Activated CD4-positive, alpha-beta T cell treated with anti-CD3 and anti-CD28 coated beads, Interleukin-2, amount 50 U/mL, for 16 hours (primary cell): ENCODE results near the gene MAP3K5.
"Not testable (repeated sequence)": the region's sequence is repeated elsewhere in the genome, so short reads cannot be mapped to it uniquely, and the experiment has no call there.

ENCODE experiments used
- DNase-seq: peaks from one replicate; pipeline ENCODE4 v3.0.0-alpha.2; 2020

MAP3K5 gene

GRCh38 chr6:136790411-136791295, 1.6 kb downstream of the MAP3K5 start:
- no peak for DNase-seq

- not testable (repeated sequence) for DNase-seq
These were observed 2.8 kb downstream of the MAP3K5 start for GRCh38 chr6:136789440-136789839.

DNA sequence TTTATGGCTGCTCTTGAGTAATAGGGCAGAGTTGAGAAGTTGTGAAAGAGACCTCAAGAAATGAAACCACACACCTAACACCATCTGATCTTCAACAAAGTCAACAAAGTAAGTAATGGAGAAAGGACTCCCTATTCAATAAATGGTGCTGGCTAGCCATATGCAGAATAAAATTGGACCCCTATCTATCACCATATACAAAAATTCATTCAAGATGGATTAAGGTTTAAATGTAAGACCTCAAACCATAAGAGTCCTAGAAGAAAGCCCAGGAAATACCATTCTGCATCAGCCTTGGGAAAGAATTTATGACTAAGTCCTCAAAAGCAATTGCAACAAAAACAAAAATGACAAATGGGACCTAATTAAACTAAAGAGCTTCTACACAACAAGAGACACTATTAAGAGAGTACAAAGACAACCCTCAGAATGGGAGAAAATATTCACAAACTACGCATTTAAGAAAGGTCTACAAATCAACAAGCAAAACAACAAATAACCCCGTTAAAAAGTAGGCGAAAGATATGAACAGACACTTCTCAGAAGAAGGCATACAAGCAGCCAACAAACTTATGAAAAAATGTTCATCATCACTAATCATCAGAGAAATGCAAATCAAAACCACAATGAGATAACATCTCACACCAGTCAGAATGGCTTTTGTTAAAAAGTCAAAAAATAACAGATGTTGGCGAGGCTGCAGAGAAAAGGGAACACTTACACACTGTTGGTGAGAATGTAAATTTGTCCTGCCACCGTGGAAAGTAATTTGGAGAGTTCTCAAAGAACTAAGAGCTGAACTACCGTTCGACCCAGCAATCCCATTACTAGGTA, 4.0 kb downstream of the MAP3K5 start:
- DNase-seq: peak; percentile 56

- no peak for DNase-seq
These were observed 4.6 kb downstream of the MAP3K5 start for GRCh38 chr6:136787726-136788068.

GRCh38 chr6:136786658-136787057, 5.6 kb downstream of the MAP3K5 start:
- no peak for DNase-seq

GRCh38 chr6:136784910-136785746, 7.1 kb downstream of the MAP3K5 start:
- DNase-seq: peak; percentile 61

GRCh38 chr6:136784271-136784664, 8.0 kb downstream of the MAP3K5 start:
- no peak for DNase-seq

DNA sequence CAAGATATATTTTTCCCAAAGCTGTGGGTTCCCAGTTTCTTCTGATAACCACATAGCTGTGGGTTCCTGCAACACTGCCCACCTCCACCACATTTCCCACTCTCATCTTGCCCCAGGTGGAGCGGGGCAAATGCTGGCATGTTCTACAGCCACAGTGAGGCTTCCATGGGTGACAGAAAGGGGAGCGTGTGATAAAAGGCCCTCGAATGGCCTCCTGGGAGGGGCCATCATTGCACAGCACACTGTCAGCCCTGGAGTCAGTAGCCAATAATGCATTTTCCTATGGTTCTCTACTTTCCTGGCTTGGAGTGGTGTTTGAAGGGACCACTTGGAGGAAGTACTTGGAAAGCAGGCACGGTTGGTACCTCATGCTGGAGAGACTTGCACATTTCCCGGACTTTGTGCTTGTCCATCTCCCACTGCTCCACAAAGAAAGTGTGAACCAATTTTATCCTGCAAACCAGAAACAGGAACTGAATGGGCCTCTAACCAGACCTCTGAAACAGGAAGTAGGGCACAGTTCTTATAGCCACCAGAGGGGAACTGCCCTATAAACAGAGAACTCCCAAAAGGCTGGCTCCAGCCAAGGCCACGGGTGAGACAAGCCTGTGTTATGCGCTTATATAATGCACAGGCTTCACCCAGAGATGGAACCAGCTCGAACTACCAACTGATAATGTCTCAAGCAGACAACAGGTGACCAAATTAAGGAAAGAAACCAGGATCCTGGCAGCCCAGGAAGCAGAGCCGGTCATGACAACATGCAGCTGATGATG, 8.6 kb downstream of the MAP3K5 start:
- DNase-seq: peak; percentile 36

DNA sequence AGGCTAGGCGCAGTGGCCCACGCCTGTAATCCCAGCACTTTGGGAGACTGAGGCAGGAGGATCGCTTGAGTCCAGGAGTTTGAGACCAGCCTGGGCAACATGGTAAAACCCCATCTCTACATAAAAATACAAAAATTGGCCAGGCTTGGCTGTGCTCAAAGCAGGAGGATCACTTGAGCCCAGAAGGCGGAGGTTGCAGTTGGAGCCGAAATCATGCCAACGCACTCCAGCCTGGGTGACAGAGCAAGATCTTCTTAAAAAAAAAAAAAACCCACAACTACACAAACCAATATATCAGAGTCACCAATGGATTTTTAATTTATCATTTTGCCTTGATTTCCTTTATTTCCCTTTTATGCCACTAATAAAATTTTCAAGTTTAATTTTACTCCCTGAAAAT, 9.3 kb downstream of the MAP3K5 start:
- DNase-seq: no peak

- peak; percentile 53 for DNase-seq
These were observed 10.1 kb downstream of the MAP3K5 start for GRCh38 chr6:136782021-136782770.

- DNase-seq: no peak
These were observed 11.3 kb downstream of the MAP3K5 start for GRCh38 chr6:136780972-136781371.

DNA sequence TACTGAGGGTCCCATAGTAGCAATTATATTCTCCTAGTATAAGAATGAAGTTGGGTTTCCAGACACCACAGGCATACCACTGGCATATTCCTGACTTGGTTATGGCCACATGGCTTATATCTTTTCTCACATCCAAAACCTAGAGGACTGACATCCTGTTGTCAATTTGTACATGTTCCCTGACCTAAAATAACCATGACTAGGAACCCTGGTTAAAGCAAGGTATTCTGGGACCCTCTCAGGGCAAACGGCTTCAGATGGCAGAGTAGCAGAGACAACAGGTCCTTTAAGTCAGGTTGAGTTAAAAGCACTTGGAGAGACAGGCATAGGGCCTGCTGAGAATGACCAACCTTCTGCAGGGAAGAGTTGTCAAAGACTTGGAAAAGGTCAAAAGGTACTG, 12.6 kb downstream of the MAP3K5 start:
- no peak for DNase-seq

DNA sequence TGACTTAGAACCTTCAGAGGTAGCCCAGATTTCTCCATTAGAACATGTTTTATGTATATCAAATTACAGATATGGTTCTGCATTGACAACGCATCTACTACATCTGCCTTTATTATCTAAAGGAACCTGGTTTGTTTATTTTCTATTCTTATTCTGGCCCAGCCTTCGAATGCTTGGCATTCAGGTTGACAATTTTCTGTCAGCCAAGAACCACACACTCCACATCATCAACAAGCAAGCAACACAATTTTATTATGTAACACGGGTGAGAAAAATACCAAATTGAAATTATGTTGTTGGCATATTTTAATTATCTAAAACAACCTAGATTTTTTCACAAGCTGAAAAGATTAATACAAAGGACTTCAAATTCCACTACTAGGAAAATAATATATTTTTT, 14.6 kb downstream of the MAP3K5 start:
- DNase-seq: no peak

DNA sequence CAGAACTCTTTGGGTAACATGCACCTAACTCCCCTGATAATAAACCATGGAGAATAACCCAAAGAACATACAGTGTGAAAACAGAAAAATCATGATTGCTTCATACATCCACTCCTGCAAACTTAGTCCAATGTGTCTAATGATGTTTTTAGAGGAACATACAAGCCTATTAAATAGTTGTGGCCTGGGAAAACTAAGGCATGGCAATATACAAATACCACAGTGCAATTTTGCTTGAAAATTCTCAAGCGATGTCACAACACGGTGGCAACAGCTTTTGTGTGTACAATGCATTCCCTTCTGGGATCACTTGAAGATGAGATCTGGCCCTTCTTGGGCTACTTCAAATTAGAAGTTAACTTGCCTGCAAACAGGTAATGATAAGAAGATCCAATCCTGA, 16.7 kb downstream of the MAP3K5 start:
- no peak for DNase-seq

DNA sequence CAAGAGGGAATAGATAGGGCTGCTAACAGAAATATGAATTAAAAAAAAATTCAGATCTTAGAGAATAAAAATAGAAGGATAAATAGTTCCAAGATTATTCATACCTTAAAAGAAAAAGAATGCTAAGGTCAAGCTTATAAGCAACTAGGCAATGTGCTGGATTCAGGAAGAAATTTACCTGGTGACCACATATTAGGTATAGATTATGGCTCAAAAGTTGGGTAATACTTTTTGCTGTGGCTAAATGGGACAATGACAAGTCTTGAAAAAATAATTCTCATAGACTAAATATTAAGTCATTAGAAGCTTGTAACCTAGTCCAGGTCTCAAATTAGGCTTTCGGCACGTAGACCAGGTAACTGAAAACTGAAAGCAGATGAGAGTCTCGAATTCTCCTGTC, 17.2 kb downstream of the MAP3K5 start:
- DNase-seq: no peak

- no peak for DNase-seq
These were observed 17.8 kb downstream of the MAP3K5 start for GRCh38 chr6:136774228-136775041.

- no peak for DNase-seq
These were observed 18.8 kb downstream of the MAP3K5 start for GRCh38 chr6:136773473-136773796.

GRCh38 chr6:136772685-136773472, 19.4 kb downstream of the MAP3K5 start:
- DNase-seq: no peak

DNA sequence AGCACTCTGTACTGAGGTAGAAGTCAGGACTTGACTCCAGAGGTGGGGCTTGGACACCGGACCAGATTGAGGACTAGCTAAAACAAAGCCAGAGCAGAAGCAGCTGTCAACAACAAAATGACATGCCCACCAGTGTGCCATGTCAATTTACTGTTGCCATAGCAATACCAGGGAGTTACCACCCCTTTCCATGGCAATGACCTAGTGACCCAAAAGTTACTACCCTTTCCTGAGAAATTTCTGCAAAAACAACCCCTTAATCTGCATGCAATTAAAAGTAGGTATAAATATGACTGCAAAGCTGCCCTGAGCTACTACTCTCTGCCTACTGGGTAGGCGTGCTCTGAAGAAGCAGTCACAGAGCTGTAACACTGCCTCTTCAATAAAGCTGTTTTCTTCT, 21.0 kb downstream of the MAP3K5 start:
- DNase-seq: no peak

- DNase-seq: no peak
These were observed 22.5 kb downstream of the MAP3K5 start for GRCh38 chr6:136769759-136770158.
